Anterior cingulate cortex (tissue), 58 donors: ENCODE results near the gene PIK3CB.
"Not testable (repeated sequence)": the region's sequence is repeated elsewhere in the genome, so short reads cannot be mapped to it uniquely, and the experiment has no call there.

Experiments
- DNase-seq, 58 donors: peaks; one replicate each; lab custom pipeline; 2025; lab: John Stamatoyannopoulos, UW

Gene PIK3CB

GRCh38 chr3:138768946-138769345 lies 65.8 kb downstream of the PIK3CB start:
- peak in 1 of 58 donors; percentile 8 for DNase-seq

GRCh38 chr3:138768125-138768524 lies 66.6 kb downstream of the PIK3CB start:
- DNase-seq: no peak

GRCh38 chr3:138767498-138768104 lies 67.1 kb downstream of the PIK3CB start:
- DNase-seq: no peak

GRCh38 chr3:138761002-138761401 lies 73.7 kb downstream of the PIK3CB start:
- DNase-seq: no peak

GRCh38 chr3:138748190-138748589 lies 86.5 kb downstream of the PIK3CB start:
- no peak for DNase-seq

GRCh38 chr3:138747225-138747624 lies 87.5 kb downstream of the PIK3CB start:
- DNase-seq: no peak

- DNase-seq: no peak
These were observed 94.7 kb downstream of the PIK3CB start for GRCh38 chr3:138740072-138740471.

- no peak for DNase-seq
These were observed 102.3 kb downstream of the PIK3CB start for GRCh38 chr3:138732456-138732855.

GRCh38 chr3:138726946-138727730 lies 107.6 kb downstream of the PIK3CB start:
- DNase-seq: peak in 1 of 58 donors; percentile 17

GRCh38 chr3:138726042-138726441 lies 108.7 kb downstream of the PIK3CB start:
- DNase-seq: not testable (repeated sequence)

- no peak for DNase-seq
These were observed 109.6 kb downstream of the PIK3CB start for GRCh38 chr3:138725116-138725515.

- peak in 6 of 58 donors; percentile 2 to 19 (median 15) for DNase-seq
These were observed 110.3 kb downstream of the PIK3CB start for GRCh38 chr3:138724443-138724842.

GRCh38 chr3:138718849-138719248 lies 115.9 kb downstream of the PIK3CB start:
- no peak for DNase-seq

- no peak for DNase-seq
These were observed 117.4 kb downstream of the PIK3CB start for GRCh38 chr3:138717348-138717747.

- no peak for DNase-seq
These were observed 122.6 kb downstream of the PIK3CB start for GRCh38 chr3:138712086-138712485.

GRCh38 chr3:138705675-138706074 lies 129.1 kb downstream of the PIK3CB start:
- no peak for DNase-seq

GRCh38 chr3:138696666-138697370 lies 137.9 kb downstream of the PIK3CB start:
- no peak for DNase-seq

GRCh38 chr3:138694287-138695007 lies 140.3 kb downstream of the PIK3CB start:
- DNase-seq: no peak

- no peak for DNase-seq
These were observed 142.6 kb downstream of the PIK3CB start for GRCh38 chr3:138692152-138692551.

GRCh38 chr3:138691351-138691750 lies 143.4 kb downstream of the PIK3CB start:
- no peak for DNase-seq

- no peak for DNase-seq
These were observed 144.7 kb downstream of the PIK3CB start for GRCh38 chr3:138690036-138690435.
